Mammary epithelial cell (primary cell): Measurements from ENCODE around the gene SLC12A5.

Experiments used
- EZH2 ChIP-seq: IDR thresholded peaks from 2 replicates; pipeline ENCODE4 v1.6.1; 2012; ENCODE audit warnings: low read length, inconsistent platforms, borderline replicate concordance
- TF ChIP-seq, protein P1 (sequence below), 2 donors: IDR thresholded peaks in 1 of 2; conservative IDR thresholded peaks in 1 of 2; 2 replicates each; pipeline ENCODE4 v1.5.1; 2011 to 2012; ENCODE audit warnings: inconsistent platforms in 2 of 2, low read length in 2 of 2, mild to moderate bottlenecking in 2 of 2, control low read depth in 1 of 2, low read depth in 1 of 2; ENCODE audit not compliant: insufficient read depth in 1 of 2; ENCODE audit errors: extremely low read depth in 1 of 2

- TF ChIP-seq, protein P1, sequence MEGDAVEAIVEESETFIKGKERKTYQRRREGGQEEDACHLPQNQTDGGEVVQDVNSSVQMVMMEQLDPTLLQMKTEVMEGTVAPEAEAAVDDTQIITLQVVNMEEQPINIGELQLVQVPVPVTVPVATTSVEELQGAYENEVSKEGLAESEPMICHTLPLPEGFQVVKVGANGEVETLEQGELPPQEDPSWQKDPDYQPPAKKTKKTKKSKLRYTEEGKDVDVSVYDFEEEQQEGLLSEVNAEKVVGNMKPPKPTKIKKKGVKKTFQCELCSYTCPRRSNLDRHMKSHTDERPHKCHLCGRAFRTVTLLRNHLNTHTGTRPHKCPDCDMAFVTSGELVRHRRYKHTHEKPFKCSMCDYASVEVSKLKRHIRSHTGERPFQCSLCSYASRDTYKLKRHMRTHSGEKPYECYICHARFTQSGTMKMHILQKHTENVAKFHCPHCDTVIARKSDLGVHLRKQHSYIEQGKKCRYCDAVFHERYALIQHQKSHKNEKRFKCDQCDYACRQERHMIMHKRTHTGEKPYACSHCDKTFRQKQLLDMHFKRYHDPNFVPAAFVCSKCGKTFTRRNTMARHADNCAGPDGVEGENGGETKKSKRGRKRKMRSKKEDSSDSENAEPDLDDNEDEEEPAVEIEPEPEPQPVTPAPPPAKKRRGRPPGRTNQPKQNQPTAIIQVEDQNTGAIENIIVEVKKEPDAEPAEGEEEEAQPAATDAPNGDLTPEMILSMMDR (conservative IDR thresholded peaks at IDR 0.05 in 1 of 2, IDR thresholded peaks at IDR 0.05 in 1 of 2; ENCODE audit: extremely low read depth in 1 of 2, insufficient read depth in 1 of 2, low read depth in 1 of 2, low read length in 2 of 2): no peak
- no peak for TF ChIP-seq EZH2
Observed at GRCh38 chr20:46050444-46050843, 21.4 kb downstream of the SLC12A5 start.
